NCI-H524 (cell line): ENCODE results near the gene NEDD4.
A peak's percentile ranks its signal among the peaks of the same experiment; 100 is the strongest.
"Not testable (repeated sequence)": the region's sequence is repeated elsewhere in the genome, so short reads cannot be mapped to it uniquely, and the experiment has no call there.

Experiments
- DNase-seq, 2 experiments: peaks; one replicate each; lab custom pipeline; 2025; lab: John Stamatoyannopoulos, UW

The NEDD4 gene

DNA sequence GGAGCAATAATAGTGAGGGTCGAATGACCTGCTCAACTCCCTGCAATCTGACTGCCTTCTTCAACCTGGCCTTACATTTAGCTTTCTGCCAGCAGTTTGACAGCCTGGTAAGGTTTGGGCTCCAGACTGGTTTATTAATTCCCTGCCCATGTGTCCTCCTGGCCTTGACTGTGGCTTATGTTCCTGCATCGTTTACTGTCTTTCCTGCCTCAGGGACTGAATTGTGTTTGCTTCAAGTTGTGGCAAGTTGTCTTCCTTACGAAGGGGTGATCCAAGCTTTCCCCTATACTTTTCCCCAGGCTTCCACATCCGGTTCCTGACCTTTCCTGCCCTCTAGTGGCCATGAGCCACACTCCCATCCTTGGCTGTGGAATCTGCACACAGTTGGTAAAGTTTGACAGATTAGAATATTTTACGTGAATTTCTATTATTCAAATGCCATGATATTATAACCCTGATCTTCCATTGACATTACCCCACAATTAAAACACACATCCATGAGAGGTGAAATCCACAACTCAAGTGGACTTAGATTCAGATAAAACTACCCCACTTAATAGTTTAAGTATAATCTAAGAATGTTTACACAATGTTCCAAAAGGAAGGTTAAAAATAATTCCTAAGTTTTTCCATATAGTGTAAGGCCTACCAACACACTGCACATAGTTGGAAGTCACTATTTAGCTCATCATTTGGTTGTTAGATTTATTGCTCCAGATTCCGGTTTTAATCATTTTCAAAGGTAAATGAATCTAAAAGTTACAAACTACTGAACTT lies 95.7 kb downstream of the NEDD4 start:
- peak; percentile 18 to 66 for DNase-seq

- DNase-seq: no peak
Measured at GRCh38 chr15:55894399-55894965, 98.9 kb downstream of the NEDD4 start.

- DNase-seq: no peak
Measured at GRCh38 chr15:55893852-55894251, 99.6 kb downstream of the NEDD4 start.

DNA sequence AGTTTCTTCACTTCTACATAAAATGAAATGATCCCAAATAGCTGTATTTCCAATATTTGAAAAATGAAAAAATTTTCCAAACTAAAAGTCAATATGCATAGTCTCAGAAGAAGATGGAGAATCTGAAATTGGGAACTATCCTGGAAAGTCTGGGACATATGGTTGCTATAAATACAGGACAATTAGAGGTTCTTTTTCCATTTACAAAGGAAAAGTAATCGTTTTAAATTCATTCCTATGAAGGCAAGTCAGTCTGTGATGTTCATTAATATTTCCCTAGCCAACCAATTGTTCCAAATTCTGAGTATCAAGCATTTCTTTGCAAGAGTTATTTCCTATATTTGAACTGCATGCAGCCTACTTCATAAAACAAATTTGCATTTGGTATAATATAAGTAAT lies 102.2 kb downstream of the NEDD4 start:
- no peak for DNase-seq

GRCh38 chr15:55884223-55884622 lies 109.2 kb downstream of the NEDD4 start:
- DNase-seq: no peak

- DNase-seq: no peak
Measured at GRCh38 chr15:55879181-55879580, 114.2 kb downstream of the NEDD4 start.

DNA sequence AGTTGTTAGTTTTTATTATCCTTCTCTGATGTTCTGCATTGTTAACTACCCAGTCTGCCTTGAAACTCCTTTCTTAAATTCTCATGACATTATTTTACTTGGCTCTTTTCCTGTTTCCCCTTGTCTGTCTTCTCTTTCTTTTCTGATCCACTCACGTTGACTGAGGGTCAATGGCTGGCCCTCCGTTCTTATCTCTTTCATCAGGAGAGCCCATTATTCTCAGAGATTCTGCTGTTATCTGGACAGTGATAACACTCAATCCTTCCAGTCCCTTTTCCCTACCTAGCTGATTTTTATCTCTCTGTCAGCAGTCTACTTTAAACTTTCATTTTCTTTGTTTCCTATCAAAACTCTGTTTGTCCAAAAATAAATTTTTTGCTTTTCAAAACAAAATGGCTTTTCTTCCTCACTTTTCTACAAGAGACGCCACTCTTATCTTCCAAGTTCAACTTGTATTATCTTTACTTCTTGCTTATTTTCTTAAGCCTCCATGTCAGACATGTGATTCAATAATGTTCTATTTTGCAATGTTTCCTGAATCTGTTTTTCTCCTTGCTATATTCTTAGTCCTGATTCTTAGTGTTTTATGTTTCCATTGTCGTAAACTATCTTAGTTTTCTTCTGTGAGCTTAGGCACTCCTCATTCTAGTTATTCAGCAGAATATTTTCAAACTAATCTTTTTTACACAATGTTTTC lies 120.2 kb downstream of the NEDD4 start:
- DNase-seq: no peak

DNA sequence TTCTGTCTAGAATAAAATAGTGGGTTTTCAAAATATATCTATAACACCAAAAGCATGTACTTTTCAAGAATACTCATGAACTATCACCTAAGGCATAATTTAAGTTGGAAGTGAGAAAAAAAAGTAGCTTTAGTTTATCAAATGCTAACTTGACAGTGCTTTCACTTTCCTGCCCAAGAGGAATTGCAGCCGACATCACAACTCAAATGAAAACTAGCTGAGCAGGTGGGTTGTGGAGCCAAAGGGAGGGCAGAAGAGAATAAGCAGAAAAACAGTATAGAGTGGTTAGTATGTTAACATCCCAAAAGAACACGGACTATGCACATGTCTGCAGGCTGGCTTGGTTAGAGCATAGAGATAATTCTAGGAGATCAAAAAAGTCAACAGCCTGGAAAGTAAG lies 120.9 kb downstream of the NEDD4 start:
- no peak for DNase-seq

- no peak for DNase-seq
Measured at GRCh38 chr15:55869660-55870059, 123.8 kb downstream of the NEDD4 start.

GRCh38 chr15:55868707-55869106 lies 124.7 kb downstream of the NEDD4 start:
- DNase-seq: no peak

- DNase-seq: not testable (repeated sequence)
Measured at GRCh38 chr15:55868291-55868690, 125.1 kb downstream of the NEDD4 start.

DNA sequence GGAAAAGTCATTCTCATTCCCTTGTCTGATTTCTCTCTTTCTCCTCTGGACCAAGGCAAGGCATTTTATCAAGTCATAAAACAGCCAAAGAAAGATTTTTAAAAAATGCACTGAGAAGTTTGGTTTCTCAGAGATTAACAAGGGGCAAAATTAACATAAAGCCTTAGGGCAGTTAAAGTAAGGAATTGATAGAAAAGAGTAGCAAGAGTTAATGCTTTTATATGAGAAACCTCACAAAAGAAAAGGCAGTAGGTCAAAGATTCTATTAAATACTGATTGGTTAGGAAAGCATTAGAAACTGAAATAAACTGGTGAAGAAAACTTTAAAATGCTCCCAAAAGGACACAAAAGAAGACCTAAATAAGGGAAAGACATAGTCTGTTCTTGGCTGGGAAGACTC lies 129.5 kb downstream of the NEDD4 start:
- DNase-seq: no peak

DNA sequence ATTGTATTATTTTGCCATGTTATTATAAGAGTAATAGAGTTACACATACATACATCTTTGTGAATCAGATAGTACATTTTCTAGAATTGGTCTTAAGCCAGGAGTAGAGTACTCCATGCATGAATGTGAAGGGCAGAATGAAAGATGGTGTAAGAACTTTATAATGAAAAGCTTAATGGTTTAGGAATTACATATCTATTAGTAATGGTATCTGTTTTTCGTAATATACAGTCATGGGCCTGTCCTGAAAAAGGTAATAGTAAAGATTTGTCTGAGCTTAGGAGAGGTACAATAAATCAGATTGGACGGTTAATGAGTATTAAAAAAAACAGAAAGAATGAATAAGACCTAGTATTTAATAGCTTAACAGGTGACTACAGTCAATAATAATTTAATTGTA lies 132.3 kb downstream of the NEDD4 start:
- no peak for DNase-seq

GRCh38 chr15:55860468-55860867 lies 132.9 kb downstream of the NEDD4 start:
- no peak for DNase-seq

- no peak for DNase-seq
Measured at GRCh38 chr15:55859681-55860080, 133.7 kb downstream of the NEDD4 start.

DNA sequence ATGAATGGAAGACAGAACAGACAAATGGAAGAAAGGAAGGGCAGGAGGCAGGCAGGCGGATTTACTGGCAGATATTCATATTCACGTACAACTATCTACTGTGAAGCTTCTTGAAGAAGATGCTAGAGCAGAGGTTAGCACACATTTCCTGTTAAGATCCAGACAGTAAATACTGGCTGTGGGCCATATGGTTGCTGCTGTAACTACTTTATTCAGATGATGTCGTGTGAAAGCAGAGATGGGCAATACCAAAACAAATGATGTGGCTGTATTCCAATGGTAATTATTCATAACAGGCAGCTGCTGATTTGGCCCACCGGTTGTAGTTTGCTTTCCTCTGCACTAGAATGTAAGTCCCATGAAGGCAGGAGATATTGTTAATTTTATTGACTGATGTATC lies 134.8 kb downstream of the NEDD4 start:
- no peak for DNase-seq

DNA sequence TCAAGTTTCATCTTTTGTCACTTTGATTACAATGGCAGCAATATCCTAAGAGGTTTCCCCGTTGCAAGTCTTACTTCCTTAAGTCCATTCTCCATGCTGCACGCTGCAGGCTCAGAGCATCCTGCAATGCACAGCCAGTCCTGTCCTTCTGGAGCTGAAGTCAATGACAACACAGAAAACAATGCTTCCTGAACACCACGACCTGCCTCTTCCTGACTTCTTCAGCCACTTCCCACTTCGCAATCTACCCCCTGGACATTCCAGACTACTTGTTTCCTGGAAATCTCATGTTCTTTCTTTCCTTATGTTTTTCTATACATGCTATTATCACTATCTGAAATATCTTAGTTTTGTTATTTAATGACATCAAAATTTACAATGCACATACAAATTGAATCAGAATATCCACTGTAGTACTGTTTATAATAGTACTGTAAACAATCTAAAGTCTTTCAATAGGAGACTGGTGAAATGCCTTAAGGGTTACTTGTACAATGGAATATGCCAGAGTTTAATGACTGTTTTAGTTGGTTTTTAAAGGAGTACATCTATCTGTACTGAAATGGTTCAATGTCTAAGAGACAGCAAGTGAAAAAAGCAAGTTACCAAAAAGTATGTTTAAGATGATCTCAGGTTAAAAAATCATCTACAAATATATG lies 136.8 kb downstream of the NEDD4 start:
- no peak for DNase-seq

DNA sequence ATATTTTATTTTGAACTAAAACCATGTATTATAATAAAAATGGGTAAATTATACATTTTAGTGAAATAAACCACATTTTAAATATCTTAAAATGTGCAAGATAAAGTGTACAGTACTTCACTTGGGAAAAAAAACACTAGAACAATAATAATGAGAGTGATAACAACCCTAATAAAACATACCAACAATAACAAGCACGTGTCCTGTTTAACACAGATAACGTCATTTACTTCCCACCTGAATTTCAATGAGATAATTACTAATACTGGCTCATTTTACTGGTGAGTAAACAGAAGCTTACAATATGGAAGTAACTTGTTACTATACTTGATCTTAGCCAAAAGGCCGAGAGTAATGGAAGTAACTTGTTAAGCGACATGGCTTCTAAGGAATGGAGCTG lies 140.3 kb downstream of the NEDD4 start:
- no peak for DNase-seq

DNA sequence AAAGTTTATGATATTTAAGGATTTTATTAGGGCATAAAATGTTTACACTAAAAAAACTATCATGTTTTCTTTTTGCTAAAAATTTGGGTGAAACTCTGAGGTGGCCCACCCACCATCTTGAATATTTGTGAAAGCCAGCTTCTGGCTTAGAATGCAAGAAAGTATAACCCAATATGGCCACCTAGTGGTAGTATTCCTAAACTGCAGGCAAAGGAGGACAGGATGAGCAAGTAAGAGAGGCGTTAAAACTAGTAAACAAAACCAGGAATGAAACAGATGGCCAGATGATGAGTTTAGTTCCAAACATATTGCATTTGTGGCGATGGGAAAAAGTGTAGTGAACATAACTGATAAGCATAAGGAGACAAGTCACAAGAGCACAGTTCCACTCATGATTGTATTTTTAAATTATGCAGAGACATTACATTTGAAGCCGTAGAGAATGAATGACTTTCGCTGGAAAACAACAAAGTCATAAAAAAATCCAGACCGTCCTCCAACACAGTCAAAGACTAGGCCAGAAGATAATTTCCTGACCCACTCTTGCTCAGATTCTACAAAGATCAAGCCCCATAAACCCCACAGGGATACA lies 147.2 kb downstream of the NEDD4 start:
- peak; percentile 72 to 94 for DNase-seq

DNA sequence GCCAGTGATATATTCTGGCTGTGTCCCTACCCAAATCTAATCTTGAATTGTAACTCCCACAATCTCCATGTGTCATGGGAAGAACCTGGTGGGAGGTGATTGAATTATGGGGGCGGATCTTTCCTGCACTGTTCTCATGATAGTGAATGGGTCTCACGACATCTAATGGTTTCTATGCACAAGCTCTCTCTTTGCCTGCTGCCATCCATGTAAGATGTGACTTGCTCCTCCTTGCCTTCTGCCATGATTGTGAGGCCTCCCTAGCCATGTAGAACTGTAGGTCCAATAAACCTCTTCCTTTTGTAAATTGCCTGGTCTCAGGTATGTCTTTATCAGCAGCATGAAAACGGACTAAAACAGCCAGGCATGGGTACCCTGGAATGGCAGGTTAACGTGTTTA lies 150.5 kb downstream of the NEDD4 start:
- not testable (repeated sequence) for DNase-seq

GRCh38 chr15:55835866-55836265 lies 157.5 kb downstream of the NEDD4 start:
- no peak for DNase-seq

GRCh38 chr15:55834331-55834730 lies 159.1 kb downstream of the NEDD4 start:
- DNase-seq: no peak
